PC-9 (cell line): Measurements from ENCODE around the gene SBNO2.

Experiments
- CTCF ChIP-seq: fragments of 200-600 bp; sonication (generic); conservative IDR thresholded peaks from 2 replicates; pipeline ENCODE4 v1.6.1; 2017; ENCODE audit warnings: mixed run types, antibody characterized with exemption, mild to moderate bottlenecking, moderate library complexity
- EZH2 ChIP-seq: fragments of 200-600 bp; sonication (generic); IDR thresholded peaks from 2 replicates; pipeline ENCODE4 v1.8.0; 2017; ENCODE audit warnings: antibody characterized with exemption, low read depth

GRCh38 chr19:1162404-1163282 lies 11.4 kb downstream of the SBNO2 start:
- TF ChIP-seq CTCF (no peak), EZH2 (no peak)
